ENCODE results near the gene SMPX.

The SMPX gene

DNA sequence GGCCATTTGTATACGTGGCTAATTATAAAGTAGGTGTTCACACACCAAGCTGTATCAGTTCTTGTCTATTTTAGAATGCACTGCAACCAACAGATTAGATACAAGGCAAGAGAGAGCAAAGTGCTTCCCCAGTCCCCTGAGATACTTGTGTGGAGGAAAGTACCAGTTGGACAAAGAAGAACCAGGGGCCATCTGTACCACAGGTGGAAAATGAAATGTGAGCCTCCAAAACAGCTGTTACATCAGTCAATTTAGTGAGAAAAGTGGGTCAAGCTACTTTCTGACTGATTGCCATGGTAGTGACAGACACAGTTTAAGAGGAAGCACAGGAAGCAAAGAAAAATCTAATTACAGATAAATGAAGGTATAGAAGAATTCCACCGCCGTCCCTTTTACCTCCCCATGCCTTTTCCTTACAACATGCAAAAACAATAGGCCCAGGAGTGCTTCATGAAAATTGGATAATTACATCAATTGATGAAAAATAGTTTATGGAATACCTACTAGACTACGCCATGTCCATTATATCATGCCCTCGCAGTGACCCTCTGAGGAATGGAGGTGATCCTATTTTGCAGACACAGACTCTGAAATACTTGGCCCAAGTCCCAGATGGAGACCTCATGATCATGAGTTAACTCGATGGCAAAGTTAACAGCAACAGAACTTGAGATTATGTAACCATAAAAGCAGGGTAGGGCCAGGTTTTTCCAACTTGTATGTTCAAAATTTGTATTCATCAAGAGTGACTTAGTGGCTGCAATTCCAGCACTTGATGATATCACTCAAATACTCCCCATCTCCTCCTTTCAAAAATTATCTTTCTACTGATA lies 15.8 kb downstream of the SMPX start:
- no peak for DNase-seq

- no peak for DNase-seq
These were observed 16.6 kb downstream of the SMPX start for GRCh38 chrX:21741364-21741763.

DNA sequence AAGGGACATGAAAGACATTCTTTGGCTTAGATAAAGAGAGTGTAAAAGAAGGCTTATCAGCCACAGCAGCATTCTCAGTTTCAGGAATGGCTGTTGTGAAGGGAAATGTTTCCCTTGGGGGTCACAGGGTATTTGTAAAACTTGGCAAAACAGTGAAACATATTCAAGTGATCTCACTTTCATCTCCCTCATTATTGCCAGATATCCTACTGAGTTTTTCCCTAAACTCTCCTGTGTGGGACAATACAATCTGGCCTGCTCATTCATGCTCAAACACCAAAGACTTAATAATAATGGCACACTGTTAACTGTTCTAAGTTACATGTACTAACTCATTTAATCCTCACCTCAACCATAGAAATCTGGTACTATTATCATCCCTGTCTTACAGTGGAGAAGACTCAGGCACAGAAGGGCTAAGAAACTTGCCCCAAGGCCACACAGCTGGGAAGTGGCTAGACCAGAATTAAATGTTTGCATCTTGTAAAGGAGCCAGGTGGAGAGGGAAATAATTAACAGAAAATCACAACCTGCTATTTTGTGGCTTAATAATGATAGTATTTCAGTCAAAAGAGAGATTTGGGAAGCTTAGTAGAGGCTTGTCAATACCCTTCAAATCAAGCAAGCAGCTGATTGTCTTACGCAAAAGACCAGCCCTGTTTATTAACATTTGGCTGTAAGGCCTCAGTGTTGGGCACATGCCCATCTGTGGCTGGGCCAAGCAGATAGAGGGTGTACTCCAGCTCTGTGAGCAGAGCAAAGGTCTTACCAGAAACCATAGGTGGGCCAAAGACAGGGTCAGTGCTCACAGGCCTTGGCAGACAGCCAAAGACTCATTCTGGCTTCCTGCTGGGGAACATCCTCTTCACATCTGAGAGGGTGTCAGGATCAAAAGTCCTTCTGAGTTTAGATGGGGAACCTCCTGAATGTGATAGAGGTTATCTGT lies 17.3 kb downstream of the SMPX start:
- no peak for DNase-seq

- DNase-seq: no peak
These were observed 19.0 kb downstream of the SMPX start for GRCh38 chrX:21738950-21739287.

GRCh38 chrX:21738210-21738949 lies 19.5 kb downstream of the SMPX start:
- no peak for DNase-seq

DNA sequence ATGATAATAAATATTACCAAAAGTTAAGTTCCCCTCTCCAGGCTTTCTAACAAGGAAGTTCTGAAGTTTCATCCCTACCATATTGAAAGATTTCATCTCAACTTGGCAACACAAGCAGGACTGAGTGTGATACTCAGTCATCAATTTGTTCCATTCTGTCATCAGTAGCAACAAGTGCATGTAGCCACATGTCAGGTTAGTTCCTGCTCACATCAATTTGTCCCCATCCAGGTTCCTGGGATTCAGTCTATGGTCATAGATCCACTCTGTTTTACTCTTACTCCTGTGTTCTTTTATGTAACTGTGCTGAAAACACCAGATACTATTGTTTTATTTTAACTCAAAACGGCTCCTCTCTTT lies 22.2 kb downstream of the SMPX start:
- no peak for DNase-seq

DNA sequence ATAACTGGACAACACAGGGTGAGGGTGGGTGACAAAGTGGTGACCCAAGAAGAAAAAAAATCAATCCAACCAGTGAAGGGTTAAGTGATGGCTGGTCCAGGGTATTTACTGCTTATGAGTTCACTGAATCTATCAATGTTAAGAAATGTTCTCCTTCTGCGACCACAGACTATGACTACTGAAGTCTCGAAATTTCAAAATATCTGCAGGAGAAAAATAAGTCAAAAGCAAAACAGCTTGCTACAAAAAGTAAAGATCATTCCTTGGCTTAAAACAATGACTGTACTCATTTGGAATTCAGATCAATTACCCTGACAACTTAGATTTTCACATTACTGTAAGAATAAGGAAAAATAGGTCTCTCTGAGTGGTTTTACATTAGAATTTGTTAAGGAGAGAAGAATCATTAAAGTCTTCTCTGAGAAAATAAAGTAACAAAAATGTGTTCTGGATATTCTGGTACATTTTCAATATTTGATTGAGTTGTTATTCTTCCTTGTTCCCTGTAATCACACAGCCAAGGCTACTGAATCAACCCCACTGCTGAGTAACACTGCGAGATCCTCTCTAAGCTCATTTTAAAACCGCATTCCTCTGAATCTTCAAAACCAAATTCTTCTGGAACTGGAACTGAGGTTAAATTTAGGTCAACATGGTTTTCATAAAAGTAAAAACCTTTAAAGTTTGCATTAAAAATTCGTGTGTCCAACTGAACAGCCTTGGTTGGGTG lies 22.7 kb downstream of the SMPX start:
- no peak for DNase-seq

- DNase-seq: no peak
These were observed 23.7 kb downstream of the SMPX start for GRCh38 chrX:21734175-21734574.

- DNase-seq: no peak
These were observed 24.2 kb downstream of the SMPX start for GRCh38 chrX:21733705-21734104.

- DNase-seq: no peak
These were observed 27.9 kb downstream of the SMPX start for GRCh38 chrX:21730026-21730425.

- DNase-seq: no peak
These were observed 29.5 kb downstream of the SMPX start for GRCh38 chrX:21728276-21728968.

GRCh38 chrX:21725916-21726315 lies 32.0 kb downstream of the SMPX start:
- no peak for DNase-seq

- DNase-seq: no peak
These were observed 32.4 kb downstream of the SMPX start for GRCh38 chrX:21725496-21725895.

DNA sequence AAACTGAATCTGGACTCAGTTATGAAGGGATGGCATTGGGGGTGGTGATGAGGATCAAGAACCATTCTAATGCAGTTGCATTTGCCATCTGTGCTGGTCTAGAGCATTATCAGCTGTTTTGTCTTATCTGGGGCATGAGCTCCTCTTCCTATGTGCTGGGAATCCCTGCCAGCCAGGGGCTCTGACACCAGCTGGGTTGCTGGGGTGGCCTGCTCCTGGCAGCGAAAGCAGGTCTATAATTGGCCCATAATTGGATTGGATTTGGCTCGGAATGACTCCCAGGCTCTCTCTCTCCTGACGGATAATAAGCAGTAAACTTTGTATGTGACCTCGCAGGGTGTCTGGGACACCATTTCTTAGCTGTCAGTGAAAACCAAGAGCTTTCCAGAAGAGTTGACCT lies 34.1 kb downstream of the SMPX start:
- no peak for DNase-seq

- no peak for DNase-seq
These were observed 34.8 kb downstream of the SMPX start for GRCh38 chrX:21723084-21723483.

GRCh38 chrX:21721195-21721594 lies 36.7 kb downstream of the SMPX start:
- no peak for DNase-seq

DNA sequence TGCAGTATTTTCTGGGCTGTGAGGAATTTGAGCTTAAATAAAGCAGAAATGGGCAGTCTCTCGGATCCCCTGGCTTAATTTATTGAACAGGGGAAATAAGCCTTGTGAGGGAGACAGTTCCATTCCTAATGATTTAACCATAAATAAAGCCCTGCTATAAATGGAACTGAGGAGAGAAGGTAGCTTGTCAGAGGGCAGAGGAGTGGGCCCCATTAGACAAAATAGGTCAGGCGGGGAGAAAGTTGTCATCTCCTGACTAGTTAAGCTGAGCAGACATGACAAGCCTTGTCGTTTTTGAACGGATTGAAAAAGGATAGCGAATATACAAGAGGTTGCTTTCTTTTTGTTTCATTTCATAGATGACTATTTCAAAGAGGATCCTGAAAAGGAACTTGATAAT lies 39.3 kb downstream of the SMPX start:
- DNase-seq: no peak

DNA sequence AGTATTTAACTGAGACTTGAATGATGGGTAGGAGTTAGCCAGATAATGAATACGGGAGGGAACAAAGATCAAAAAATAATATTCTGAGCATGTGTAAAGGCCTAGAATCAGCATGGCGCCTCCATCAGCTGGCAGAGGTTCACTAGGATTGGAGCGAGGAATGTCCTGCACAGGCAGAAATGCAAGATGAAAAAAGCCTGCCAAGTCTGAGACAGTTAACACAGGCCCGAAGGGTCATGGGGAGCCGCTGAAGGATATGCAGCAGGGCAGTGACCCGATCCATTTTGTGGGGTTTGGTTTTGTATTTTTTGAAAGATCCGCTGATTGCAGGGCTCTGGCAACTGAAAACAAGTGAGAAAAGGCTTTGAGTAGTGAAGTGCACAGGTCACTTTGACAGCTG lies 40.1 kb downstream of the SMPX start:
- no peak for DNase-seq

DNA sequence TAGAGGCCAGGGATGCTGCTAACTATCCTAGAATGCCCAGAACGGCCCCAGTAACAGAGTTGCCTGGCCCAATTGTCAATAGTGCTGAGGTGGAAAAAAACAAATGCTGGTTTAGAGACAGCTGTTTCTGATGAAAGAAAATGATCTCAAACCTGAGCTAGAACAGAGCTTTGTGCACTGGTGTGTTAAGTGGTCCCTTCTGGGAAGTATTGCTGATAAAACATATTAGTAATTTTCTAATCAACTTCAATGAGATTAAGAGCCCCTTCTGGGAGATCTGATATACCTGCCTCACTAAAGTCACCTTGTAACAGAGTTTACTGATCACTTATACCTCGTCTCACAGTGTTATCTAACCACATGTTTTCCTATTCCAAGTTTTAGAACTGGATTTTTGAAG lies 42.1 kb downstream of the SMPX start:
- no peak for DNase-seq

GRCh38 chrX:21715337-21715736 lies 42.6 kb downstream of the SMPX start:
- DNase-seq: no peak

- DNase-seq: no peak
These were observed 46.1 kb downstream of the SMPX start for GRCh38 chrX:21711848-21712197.

- DNase-seq: no peak
These were observed 46.6 kb downstream of the SMPX start for GRCh38 chrX:21711129-21711847.

All from bone marrow (tissue), 2 donors.